HG03108 (cell line): ENCODE measurements around the gene CTPS2.
"Not testable (repeated sequence)": the region's sequence is repeated elsewhere in the genome, so short reads cannot be mapped to it uniquely, and the experiment has no call there.

Experiments used
- ATAC-seq: cut with Tn5 transposase; IDR thresholded peaks from one replicate; pipeline ENCODE4 v1.9.1; 2021; ENCODE audit warnings: moderate library complexity; ENCODE audit not compliant: unreplicated experiment

CTPS2 gene

DNA sequence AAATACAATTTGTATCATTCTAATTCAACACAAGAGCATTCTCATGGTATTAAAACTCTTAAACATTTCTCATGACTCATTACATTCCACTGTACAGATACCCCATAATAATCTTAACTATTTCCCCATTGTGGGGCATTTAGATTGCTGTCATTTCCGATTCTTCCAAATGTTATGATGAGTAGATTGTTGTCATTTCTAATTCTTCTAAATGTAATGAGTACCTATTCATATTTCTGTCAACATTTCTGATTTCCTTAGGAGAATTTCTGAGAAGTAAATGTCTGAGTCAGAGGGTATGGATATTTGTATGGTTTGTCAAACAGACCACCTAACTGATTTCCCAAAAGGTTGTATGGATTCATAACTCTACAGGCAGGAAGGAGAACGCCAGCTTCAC, 54.2 kb downstream of the CTPS2 start:
- ATAC-seq, result no peak

DNA sequence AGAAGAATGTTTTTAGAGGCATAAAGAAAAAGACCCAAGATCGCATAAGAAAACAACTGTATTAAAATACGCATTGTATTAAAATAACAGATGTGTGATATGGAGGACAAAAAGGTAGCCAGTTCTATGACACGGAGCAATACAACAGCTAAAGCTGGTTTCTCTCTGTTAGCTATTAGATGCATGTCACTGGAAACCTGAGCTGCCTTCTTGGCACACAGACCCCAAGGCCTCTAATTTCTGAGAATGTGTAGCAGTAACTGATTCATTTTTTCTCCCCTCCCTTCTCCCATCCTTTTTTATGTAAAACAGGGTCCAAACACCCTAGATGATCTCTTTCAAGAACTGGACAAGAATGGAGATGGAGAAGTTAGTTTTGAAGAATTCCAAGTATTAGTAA, 58.4 kb downstream of the CTPS2 start:
- ATAC-seq, result no peak

DNA sequence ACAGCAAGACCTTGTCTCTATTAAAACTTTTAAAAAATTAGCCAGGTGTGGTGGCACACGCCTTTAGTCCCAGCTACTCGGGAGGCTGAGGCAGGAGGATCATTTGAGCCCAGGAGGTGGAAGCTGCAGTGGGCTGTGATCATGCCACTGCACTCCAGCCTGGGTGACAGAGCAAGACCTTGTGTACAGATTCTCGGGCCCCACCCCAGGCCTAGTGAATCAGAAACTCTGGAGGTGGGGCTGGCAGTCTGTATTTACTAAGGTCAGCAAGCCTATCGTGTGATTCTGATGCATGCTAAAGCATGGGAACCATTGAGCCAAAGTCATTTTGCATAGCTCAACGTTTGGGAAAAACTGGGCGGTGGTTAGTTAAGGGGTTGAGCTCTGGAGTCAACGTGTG, 59.0 kb downstream of the CTPS2 start:
- ATAC-seq, result no peak

DNA sequence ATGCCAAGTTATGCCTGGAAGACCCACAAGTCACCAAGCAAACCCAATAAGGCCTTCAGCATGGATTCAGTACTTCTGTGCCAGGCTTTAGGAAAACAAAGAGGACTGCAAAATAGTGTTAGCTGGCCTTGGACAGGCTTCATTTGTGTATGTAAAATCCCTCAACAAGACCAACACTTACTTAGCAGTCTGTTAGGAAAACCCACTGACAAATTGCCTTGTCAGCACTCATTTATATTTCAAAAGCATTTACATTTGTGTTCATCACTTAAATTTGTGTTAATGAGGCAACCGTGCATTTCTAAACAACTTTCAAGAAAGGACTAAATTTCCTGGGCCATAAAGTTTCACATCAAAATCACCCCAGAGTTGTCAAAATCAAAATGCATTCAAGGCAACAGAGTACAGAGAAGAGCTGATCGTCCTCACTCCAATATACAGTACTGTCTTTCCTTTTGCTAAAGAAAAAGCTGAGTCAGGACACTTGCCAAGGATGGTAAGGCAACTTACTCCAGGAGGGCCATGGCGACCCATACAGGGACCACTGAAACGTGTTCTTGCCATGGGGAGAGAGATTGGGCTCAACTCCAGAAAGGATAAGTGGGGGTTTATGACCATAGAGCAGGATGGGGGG, 61.0 kb downstream of the CTPS2 start:
- ATAC-seq, result no peak

DNA sequence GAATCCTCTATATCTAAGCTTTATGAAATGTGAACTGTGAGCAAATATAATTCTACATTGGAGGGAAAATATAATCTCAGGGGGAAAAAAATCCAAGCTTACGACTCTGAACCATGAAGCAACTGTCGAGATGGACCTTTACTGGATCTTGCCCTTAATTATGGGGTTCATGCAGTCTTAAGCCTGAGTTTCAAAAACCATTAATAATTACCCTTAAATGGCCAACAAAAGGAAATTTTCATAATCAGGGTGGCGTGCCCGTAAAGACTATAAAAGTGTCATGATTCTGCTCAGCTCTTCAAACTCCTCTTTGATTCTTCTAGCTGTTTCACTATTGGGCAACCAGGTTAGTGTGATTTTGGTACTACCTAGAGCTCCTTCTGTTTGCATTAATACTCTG, 62.6 kb downstream of the CTPS2 start, which contains the start of gene S100G:
Gene S100G, plus strand, starts transcription at position 301 of the 400 bp plus-strand sequence. CDS start 849 bp downstream, outside the sequence.
- no peak for ATAC-seq

DNA sequence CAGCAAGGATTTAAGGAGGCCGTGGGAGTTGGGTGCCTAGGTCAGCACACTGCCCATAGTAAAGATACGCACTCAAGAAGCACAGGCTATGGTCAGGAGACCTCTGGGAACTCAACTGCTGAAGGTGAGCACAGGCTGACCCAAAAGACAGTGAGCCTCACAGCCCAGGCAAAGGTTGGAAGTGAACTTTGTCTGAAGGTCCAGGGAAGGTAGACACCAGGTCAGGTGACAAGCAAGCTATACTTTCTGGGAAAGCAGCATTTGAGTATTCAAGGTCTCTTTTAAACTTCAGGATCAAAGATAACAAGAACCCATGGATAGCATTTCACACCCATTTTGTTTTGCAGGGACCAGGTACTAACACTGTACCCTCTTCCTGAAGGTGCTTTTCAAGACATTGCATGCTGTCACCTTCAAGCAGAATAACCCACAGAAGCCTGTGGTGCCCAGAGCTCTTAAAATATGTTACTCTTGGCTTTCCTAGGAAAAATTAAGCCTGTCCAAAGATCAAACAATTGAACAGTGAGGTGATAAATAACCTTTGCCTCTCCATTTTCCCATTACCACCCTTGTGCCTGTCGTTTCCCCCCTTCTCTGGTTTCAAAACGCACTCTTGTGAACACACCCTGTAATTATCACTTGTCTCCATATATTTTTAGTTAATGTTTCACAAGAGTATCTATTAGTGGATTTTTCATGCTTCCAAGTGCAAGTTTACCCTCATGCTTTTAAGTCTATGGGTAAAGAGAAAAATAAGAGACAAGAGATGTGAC, 65.9 kb downstream of the CTPS2 start:
- ATAC-seq, result no peak

DNA sequence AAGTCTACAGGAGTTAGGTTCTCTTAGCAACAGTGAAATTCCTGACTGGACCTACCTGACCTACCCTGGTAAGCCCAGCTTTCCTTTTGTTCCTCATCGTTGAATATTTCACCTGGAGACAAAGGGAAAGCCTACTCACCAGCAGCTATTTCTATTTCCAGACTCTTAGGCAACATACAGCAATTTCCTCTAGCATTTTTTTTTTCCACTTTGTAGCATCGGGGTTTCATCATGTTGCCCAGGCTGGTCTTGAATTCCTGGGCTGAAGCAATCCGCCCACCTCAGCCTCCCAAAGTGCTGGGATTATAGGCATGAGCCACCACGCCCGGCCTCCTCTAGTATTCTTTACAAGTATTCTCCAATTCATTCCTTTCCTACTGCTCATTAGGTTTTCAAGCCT, 69.3 kb downstream of the CTPS2 start:
- no peak for ATAC-seq

DNA sequence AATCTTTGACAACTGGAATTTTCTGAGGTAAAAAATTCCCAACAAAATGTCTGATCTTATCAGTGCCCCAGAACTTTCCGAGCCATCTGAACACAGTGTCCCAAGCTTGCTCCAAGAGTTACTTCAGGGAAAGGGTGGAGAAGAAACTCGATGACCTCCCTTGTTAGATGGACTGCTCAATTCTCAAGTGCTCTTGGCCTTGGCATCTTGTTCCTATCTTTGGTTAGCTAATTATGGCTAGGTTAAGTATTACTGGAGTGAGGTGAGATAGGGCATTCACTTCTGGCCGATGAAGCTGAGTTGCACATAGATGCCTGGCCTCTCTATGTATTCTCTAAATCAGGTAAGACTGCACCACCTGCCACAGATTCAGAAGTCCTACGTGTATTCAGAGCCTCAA, 71.6 kb downstream of the CTPS2 start:
- no peak for ATAC-seq

DNA sequence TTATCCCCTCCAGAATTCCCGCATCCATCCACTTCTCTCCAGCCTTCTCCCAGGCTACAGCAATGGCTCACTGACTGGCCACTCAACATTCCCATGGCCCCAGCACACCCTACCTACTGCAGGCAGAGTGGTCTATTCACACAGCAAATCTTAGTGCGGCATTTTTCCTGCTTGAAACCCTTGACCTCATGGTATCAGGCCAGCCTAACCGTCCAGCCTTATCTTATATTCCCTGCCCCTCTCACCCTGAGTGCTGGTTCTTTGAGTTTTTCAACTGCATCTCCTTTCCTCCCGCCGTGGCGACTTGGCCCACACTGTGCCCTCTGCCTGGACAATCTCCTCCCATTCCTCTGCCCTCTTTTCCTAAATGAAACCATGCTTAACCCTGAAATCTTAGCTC, 72.5 kb downstream of the CTPS2 start:
- ATAC-seq, result no peak

DNA sequence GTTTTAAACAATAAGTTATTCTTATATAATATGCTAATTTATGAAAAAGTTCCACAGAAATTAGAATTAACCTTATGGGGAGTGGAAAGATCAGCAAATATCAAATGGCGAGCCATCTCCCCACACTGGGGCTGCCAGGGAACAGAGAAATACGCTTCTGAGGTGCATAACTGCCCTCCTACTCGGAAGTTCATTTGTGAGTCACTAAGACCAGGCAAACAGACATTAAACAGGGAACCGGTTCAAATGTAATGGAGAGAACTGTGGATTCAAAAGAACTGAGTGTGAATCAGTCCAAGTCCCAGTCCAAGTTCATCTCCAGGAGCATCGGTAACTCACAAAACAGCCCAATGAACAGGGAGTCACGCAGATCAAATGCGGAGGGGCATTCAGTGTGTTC, 73.9 kb downstream of the CTPS2 start:
- ATAC-seq, result no peak

DNA sequence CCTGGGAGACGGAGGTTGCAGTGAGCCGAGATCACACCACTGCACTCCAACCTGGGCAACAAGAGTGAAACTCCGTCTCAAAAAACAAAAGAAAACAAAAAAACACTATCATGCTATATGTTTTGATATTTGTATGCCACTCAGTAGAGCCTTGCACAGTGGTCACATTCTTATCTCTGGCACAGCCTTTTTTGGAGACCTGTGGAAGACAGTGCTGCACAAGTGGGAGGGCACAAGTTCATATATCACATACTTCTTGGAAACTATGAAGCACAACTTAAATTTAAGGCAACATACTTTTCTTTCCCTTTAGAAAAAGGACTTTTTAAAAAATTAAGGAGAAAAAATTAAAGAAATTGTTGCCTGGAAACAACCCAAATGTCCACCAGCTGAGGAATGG, 76.9 kb downstream of the CTPS2 start:
- ATAC-seq, result no peak

DNA sequence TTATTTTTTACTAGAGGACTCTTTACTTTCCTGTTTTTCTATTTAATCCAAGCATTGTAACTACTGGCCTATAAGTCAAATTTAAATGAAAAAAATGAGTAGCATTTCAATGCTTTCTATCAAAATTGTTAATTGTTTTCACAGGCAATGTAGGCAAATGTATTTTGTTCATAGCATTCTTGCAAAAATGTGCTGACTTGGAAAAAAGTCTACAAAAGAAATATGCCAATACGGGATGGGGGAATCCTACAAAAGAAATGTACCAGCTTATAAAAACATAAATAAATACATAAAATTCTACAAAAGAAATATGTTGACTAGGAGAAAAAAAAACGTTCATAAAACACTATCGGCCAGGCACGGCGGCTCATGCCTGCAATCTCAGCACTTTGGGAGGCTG, 77.4 kb downstream of the CTPS2 start:
- no peak for ATAC-seq

DNA sequence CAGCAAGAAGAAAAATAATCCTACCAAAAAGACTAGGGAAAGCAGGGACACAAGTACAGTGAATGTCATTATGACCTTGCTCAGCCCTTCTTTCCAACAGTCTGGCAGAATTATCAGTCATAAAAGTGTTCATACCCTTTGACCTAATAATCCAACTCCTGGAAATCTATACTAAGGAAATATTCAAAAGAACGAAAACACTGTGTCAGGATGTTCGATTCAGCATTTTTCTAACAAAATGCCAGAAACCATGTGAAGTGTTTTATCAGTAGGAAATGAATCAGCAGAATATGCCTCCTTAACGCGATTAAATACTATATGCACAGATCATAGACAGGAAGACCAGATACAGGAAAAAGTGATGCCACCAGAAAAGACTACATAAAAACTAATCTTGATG, 78.7 kb downstream of the CTPS2 start:
- ATAC-seq, result no peak

DNA sequence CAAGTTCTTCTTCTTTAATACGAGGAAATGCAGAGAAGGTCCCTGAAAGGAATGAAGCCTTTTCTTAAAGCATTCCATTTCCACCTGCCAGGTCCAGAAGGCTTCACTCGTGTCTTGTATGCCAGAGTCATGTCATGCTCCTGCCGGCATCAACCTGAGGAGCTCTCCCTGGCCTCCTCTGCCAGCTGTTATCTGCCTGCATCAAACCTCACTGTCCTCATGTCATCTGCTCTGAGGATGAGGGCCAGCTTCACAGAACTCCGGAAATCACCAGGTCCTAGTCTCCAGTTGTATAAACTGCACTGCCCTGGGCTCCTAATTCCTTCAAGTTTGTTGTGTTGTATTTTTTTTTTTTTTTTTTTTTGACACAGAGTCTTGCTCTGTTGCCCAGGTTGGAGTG, 82.6 kb downstream of the CTPS2 start:
- ATAC-seq, result no peak

DNA sequence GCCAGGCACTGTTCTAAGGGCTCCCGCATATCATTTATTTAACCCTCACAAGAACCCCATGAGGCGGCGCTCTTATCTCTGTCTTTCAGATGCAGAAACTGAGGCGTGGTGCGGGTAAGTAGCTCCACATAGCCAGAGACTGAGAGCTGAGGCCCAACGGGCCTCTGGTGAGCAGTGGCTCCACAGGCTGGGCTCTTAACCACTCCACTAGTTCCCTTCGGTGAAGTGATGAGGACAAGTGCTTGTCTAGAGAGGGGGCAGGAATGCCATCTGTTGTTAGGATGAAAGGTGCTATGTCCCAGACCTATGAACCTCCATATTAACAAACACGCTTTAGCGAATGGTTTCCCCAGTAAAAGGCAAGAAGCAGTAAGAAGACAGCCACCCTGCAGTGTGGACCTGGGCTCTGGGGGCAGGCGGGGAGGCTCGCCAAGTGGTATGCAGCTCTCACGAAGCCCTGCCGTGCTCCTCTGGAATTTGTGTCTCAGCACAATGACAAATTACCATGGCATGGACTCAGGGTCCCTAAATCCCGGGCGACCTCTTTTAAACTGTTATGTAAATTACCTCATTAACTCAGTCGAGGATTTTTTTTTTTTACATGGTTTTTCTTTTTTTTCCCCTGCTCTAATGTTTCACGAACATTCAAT, 83.4 kb downstream of the CTPS2 start:
- no peak for ATAC-seq

DNA sequence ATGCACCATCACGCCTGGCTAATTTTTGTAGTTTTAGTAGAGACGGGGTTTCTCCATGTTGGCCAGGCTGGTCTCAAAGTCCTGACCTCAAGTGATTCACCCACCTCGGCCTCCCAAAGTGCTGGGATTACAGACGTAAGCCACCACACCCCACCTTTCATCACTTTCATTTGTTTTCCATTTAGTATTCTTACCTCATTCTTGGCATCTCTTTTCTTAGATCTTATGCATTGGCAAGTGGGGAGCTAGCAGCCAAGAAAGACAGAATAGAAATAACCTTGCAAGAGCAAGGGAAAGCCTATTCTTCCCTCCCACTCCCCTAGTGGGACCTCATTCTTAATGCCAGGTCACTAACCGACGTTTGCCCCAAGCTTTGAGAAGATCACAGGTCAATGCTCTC, 84.0 kb downstream of the CTPS2 start:
- ATAC-seq, result not testable (repeated sequence)

DNA sequence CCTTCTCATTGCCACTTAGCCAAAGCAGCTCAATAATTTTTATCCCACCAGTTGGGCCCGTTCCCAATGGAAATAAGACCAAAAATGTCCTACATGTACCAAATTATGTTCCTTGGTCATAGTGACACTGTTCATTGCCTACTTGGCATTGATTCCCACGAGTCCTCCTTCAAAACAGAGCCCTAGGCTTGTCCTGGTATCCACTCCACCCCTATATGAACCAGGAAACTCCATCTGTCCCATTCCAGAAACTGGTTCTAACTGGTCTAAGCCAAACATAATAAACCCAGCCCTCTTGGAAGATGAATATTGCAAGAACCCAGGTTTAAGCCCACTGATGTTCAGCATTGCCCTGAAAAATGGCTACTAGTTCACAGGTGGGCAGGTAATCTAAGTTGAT, 93.4 kb downstream of the CTPS2 start:
- ATAC-seq, result no peak

DNA sequence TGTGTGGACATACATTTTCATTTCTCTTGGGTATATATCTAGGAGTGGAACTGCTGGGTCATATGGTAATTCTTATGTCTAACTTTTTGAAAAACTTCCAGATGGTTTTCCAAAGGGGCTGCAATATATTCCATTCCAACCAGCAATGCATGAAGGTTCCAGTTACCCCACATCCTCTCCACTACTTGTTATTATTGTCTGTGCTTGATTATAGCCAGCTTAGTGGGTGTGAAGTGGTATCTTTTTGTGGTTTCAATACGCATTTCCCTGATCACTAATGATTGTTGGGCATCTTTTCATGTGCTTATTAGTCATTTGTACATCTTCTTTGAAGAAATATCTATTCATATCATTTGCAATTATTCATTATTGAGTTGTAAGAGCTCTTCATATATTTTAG, 94.0 kb downstream of the CTPS2 start:
- ATAC-seq, result no peak

DNA sequence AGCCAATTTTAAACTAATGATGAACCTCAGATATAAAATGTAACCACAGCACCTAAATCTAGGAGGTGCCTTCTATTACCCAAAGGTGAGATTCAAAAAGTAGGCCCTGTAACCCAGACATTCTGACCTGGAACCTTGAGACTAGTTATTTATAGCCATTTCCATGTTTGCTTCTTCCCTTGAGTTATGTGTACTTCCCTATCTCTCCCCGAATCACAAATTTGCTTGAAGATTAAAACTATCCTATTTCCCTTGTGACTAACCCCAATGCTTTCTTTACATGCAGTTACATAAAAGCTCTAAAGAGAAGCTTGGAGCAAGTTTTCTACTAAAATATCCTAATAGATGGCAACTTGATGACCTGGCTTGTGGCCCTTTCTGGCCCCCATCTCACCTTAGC, 95.1 kb downstream of the CTPS2 start:
- ATAC-seq, result no peak

DNA sequence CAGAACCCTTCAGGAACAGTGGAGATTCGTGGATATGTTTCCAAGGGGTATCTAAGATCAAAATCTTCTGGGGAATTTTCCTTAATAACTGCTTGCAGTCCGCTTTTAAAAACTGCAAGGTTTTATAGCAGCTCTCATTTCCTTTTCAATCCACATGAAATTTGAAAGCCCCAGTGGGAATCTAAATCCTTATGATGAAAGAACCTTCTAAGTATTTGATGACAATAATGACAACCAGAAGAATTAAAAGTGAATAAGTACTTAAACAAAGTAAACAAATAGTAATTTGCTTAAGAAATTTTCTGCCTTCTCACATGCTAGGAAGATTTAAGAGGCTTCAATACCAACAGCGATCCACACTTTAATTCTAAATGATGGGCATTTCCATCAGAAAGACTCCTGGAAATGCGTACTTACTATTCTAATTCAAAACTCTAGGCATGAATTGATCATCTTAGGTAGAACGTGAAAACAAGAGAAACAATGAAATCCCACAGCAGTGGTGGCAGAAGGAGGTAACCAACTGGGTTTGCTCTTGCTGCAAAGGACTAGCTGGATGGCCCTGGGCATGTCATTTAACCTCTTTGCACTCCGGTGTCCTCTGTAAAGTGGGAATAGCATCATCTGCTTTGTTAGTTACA, 100.1 kb downstream of the CTPS2 start:
- ATAC-seq, result no peak

DNA sequence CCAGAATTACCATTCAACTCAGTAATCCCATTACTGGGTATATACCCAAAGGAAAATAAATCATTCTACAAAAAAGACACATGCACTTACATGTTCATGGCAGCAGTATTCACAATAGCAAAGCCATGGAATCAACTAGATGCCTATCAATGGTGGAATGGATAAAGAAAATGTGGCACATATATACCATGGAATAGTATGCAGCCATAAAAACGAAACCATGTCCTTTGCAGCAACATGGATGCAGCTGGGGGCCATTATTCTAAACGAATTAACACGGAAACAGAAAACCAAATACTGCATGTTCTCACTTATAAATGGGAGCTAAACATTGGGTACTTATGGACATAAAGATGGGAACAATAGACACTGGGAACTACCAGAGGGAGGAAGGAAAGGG, 101.8 kb downstream of the CTPS2 start:
- not testable (repeated sequence) for ATAC-seq

DNA sequence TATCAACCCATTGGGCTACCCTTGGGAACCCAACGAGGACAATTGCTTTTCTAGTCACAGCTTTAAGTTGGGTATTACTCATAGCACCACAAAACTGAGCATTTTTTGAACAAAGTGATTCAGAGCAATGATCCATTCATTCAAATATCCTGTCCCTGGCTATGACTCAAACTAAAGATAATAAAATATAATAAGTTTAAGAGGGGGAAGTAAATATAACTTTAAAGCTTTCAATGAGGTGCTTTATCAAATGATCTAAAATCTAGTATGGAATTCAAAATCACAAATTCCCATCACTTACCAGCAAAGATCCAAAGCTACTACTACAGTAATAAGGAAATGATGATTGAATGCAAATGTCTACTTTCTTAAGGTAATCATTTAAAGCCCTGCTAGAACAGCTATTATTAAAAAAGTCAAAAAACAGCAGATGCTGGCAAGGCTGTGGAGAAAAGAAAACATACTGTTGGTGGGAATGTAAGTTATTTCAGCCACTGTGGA, 102.3 kb downstream of the CTPS2 start:
- no peak for ATAC-seq
